ENCODE results near the gene MORC2.

The MORC2 gene

DNA sequence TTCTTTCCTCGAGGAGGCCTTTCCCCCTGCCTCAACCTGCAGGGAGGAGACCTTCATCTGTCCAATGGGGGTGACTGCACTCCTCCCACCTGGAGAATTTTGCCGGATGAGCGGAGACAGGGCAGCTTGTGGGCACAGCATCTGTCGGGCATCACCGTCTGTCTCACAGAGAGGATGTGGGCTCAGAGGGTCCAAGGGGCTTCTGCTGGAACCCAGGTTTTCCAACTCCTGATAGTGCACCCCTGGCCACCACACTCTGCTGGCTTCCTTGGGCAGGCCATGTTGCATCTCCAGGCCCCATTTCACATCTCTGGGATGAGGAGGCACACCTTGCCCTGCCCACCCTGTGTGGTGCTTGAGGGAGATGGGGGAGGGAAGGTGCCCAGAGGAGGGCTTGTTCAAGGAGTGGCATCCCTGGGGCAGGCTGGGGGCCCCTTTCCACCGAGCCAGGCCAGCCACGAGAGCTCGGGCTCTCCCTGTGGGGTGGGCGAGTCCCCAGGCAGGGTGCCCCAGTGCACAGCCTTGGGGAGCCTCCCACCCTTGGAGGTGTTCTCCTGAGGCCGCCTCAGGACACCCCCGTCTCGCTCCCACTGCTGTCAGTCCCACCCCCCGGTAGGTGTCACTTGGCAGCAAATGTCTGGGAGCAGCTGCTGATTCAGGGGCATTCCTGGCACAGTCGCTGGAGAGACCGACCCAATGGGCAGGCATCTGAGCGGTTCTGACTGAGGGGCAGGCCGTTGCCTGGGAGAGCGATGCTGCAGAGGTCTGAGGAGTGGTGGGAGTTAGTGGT lies 84.2 kb downstream of the MORC2 start:
- no peak for DNase-seq

DNA sequence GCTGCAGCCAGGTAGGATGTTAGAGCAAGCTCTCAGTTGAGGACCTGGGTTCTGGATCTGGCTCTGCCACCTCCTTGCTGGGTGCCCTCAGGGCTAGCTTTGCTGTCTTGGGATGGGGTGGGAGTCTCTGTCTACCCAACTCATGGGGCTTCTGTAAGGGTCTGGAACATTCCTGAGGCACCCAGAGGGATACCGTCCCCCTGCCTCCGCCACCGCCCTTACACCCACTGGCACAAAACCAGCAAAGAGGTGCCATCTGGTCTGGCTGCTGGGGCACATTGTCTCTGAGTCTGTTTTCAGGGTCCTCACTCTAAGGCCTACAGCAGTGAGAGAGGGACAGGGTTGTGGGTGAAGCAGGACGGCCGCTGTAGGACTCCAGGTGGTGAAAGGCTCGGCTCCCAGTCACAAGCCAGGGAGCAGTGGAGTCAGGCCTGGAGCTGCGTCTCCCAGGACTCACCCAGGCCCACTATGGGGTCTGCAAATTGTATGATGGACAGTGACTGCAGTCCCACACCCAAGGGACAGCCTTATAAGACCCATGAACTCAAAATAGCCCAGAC lies 84.9 kb downstream of the MORC2 start:
- DNase-seq: no peak

DNA sequence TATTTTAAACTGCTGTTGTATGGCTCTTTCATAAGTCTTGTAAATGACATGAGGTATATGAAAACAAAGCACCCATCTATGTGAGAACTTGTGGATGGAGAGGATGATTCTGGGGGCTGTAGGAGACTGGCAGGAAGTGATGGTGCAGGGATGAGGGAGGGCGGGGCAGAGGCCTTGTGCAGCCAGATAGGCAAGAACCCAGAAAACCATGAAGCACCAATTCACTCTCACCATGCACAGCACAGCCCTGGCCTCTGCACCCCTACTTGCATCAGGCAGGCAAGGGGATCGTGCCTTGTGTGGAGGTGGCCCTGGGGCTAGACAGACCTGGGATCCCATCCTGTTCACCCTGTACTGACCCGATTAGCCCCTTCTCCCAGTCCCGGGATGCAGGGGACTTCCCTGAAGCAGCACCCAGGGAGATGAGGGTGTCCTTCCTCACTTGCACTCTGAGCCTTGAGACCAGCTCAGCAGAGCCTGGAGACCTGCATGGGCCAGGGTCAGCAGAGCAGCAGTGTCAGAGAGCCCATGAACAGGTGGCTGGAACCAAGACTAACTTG lies 85.5 kb downstream of the MORC2 start:
- no peak for DNase-seq

DNA sequence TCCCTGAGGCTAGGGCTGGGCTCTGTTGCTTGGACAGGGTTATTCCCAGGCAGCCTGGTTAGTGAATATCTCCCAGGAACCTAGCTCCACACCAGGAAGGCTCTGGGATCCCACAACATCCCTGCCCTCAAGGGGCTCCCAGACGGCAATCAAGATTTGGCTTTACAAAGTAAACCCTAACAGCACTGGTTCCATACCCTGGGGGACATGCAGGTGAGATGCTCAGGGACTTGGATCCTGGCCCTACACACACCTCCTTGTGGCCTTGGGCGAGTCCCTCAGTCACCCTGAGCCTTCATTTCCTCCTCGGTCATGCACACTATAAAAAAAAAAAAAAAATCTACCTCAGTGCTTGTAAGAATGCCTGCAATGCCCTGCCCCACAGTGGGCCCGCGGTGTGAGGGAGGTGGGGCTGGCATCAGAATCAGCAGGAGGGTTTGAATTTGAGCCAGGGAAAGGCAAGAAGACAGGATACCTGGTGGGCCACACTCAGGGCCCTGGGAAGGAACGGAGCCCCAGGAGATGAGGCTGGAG lies 86.3 kb downstream of the MORC2 start:
- DNase-seq: no peak

DNA sequence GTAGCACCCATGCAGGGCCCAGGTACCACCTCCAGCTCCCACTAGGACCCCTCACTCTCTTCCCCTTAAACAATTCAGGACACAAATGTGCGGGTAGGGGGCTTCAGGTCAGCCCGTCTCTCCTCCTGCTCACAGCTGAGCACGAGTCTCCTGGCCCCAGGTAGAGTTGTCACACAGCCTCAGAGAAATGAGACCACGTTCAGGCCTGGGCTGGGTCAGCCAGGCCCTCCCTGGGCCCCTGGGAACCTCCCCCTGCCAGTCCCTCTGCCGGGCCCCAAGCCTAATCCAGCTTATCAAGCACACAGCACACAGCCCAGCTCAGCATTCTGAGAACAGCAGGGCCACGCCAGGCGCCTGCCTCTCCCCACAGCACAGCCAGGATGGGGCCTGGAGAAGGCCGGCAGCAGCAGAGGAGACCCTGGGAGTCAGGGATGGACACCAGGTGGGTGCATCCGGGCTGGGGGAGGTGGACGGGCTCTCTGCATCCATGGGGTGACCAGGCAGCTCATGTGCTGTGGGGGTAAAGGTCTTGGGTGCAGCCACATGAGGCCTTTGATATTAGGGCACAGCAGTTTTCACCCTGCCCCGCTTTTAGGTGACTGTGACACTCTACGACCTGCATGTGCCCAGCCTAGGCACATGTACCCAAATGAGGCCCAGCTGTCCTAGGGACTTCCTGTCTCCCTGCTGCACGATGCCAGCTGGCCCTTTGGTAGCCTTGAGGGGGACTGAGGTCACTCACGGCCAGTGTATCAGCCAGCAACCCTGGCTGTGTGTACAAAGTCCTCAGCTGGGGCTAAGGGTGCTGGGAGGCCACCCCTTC lies 87.0 kb downstream of the MORC2 start:
- no peak for DNase-seq

DNA sequence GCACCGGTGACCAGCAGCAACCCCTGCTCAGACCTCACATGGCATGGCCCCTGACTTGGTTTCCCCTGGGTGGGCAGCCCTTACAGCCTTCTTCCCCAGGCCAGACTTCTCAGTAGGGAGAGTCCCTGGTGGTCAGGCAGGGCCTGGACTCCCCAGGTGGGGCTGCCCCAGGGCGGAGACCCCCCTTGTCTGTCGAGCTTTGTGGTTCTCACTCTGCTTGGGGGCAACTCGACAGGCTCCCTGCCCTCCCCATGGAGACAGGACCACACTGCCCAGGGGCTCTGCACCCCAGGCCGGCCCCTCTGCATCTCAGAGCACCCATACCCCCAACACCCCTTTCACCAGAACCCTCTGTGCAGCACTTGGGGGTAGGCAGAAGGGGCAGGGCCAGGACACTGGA lies 87.7 kb downstream of the MORC2 start:
- DNase-seq: no peak

DNA sequence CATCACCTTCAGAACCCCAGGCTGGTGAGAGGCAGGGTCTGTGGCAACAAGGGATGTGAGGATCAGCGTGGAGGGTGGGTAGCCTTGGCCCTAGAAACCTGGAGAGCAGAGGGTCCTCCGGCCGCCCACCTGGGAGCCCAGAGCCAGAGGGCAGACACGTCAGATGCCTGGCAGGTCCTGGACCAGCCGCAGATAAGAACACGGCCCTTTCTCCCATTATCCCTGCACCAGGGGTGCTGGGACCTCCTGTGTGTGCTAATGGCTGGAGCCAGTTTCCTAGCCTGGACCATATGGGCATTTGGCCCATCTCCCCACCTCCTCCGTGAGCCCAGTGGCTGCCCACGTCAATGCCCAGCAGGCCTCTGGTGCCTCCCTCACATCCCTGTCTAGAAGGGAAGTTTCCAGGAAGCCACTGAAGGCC lies 88.4 kb downstream of the MORC2 start:
- DNase-seq: no peak

DNA sequence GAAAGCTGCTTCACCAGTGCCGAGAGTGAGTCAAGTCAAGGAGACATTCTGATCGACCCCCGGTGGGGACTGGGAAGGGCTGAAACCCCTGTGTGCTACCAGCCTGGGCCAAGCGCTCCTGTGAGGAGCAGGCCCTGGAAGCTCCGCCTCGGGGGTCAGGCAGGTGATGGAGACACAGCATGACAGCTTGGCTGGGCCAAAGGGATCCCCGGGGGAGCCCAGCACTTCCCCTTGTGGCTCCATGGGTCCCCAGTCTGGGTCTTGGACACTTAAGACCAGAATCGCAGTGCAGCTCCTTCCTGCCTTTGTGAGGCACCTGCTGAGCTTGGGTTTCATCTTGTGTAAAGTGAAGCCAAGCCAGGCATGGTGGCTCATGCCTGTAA lies 89.2 kb downstream of the MORC2 start:
- no peak for DNase-seq

DNA sequence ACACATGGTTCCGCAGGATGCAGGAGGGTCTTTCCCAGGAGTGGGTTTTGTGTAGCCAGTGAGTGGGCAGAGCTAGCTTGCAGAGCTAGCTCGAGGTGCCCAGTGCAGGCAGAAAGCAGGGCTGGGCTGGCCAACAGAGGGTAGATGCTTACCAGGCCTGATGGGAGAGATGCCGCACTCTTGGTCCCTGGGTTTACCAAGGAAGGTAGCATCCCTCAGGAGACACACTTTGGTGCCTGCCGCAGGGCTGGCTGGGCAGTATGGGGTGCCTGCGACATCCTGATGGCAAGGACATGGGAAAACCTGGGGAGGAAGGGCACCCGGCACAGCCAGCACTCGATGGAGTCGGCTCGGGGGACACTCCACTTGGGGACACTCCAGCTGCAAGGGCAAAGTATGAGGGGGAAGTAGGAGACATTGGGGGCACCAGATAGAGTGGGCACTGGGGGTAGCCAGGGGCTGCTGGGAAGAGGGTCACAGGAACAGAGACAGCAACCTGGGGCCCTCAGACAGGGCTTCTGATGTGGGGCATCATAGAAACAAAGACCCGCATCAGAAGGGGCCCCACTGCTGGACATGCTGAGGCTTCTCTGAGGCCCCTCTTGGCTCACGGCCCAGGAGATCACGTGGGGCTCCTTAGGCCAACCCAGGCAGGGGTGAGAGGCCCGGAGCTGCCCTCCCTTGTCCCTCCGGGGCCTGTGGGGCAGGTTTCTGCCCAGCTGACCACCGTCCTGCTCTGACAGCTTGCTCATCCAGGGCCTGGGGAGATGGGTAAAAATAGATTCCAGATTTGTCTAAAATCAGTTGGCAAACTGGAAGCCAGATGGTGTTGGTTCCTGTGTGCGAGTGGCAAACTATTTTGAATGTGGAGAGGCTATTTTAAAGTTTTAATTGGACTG lies 89.8 kb downstream of the MORC2 start:
- DNase-seq: no peak

DNA sequence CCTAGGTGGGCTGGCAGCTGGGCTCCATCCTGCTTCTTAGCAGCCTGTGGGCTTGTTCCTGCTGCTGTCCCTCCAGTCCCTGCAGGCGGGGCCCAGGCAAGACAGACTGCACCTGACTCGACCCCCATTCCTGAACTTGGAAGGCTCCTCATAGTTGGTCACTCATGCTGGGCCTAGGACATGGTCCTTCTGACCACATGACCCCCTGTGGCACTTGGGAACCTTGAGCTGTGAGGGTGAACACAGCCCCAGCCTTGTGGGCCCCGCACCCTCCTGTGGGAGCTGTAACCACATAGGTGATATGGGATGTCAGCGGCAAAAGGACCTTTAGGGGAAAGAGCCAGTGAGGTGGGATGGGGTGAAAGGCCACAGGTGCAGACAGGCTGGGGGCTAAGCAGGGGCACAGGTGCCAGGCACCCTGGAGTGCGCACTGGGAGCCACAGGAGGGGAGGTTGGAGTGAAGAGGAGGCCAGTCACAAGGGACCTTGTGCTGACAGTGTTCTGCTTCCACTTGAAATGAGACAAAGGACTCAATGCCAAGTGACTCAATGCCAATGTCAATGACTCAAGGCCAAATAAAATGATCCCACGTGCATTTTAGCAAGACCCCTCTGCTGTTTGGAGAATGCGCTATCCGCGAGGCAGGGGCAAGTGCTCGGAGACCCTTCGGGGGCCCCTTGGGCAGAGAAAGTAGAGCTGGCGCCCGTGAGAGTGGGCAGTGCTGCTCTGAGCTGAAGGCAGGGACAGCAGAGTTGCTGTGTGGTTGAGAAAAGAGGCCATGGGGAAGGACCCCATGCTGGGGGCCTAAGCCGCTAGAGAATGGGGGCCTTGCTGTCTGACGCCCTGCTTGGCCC lies 90.7 kb downstream of the MORC2 start:
- DNase-seq: no peak

DNA sequence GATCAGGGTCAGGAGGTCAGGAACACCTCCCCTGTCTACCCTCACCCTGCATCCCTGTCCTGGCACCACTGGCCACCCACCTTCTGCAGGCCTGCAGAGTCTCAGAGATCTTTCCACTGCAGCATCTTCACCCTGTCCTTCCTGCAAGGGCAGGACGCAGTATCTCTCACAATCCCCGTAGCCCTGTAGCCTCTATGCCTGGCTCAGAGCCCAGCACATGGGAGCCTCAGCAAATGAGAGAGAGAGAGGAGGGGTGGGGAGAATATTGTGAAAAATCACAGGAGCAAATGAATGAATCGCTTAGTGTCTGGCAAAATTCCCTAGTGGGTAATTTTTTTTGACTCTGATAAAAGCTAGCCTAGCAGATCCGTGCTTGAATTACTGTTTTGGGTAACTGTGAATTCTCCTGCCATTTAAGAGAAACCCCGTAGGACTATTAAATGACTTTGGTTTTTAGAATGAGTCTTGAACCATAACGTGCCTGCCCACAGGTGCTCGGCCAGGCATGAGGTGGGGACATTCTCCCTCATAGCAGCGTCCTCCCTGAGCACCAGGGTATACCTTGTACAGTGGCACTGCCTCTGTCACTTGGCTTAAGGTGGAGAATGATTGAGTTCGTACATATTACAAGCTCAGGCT lies 91.5 kb downstream of the MORC2 start:
- DNase-seq: peak; percentile 37

DNA sequence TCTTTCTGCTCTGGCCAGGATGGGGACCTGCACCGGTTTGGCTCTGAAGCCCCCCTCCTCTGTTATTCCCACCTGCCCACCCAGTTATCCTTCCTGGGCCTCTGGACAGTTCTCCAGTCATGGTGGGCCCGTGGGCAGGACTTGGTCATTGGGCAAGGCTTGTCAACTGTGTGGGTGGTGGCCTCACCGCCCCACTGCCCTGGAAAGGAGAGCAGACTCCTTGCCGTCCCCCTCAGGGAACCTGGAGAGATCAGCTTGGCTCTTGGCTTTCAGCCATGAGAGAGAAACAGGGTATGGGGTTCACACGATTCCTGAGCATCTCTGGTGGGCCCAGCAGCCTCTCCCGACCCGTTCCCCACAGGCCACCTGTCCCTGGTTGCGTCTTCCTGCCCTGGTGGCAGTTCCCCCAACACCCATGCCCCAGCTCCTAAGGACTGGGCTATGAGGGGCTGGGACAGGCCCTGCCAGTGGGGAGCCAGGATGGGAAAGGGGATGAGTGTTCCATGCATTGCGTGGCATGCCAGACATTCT lies 92.3 kb downstream of the MORC2 start:
- no peak for DNase-seq

DNA sequence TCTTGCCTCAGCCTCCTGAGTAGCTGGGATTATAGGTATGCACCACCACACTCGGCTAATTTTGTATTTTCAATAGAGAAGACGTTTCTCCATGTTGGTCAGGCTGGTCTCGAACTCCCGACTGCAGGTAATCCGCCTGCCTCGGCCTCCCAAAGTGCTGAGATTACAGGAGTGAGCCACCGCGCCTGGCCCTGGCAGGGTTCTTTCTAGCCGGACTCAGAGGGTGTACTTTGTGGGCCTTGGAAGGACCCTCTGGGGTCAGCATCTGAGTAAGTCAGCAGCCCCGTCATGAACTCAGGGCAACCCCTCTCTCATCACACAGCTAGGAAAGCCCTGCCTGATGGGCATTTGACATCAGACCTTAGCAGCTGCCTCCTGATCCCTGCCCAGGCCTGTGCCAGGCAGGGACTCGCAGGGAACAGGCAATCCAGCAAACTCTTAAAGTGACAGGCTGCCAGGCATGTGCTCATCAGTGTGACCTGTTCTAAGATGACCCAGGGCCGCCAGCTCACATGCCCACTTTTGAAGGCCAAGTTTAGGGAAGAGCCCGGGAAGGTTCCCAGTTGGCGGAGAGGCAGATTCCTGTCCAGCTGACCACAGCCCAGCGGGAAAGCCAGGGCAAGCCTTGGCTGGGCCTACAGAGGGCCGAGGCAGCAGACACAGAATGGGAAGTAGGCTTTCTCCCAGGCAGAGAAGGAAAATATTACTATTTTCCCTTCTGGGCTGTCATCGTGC lies 92.9 kb downstream of the MORC2 start:
- DNase-seq: no peak

Measured in NCI-H1436 treated with DMSO at 0.1 percent for 48 hours (cell line).